ENCODE results near the gene CNTN5. TPM values are rescaled to one million over a fixed set of nuclear protein-coding genes. Genes with fewer than 3 reads are reported as not detected.

The CNTN5 gene
- total RNA-seq, 1 donor = under 0.01 TPM

DNA sequence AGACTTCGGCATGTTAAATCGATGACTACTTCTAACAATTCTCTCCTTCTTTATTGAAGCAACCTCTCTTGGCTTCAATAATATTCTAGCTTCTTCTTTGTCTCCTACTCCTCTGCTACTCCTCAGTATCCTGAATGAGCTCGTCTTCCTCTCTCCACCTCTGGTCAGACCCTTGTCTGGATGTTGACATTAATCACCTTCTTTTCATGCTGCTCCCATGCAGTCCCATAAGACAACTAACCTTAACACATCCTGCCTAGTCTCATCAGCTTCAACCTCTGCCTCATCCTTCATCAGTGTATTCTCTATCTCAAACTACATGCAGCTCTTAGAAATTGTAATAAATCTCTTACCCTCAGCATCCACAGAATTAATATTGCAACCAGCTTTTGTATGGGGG lies 695.6 kb downstream of the CNTN5 start:
- DNase-seq (ENCODE audit: low read depth) = no peak
- TF ChIP-seq, protein P1, sequence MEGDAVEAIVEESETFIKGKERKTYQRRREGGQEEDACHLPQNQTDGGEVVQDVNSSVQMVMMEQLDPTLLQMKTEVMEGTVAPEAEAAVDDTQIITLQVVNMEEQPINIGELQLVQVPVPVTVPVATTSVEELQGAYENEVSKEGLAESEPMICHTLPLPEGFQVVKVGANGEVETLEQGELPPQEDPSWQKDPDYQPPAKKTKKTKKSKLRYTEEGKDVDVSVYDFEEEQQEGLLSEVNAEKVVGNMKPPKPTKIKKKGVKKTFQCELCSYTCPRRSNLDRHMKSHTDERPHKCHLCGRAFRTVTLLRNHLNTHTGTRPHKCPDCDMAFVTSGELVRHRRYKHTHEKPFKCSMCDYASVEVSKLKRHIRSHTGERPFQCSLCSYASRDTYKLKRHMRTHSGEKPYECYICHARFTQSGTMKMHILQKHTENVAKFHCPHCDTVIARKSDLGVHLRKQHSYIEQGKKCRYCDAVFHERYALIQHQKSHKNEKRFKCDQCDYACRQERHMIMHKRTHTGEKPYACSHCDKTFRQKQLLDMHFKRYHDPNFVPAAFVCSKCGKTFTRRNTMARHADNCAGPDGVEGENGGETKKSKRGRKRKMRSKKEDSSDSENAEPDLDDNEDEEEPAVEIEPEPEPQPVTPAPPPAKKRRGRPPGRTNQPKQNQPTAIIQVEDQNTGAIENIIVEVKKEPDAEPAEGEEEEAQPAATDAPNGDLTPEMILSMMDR (IDR thresholded peaks at IDR 0.05; ENCODE audit: insufficient read depth, low read depth, low read length) = no peak
- no peak overlapping the region for H3K4me3 ChIP-seq (ENCODE audit: low read depth, low read length)

- no peak for DNase-seq (ENCODE audit: low read depth)
- no peak overlapping the region for H3K4me3 ChIP-seq (ENCODE audit: low read depth, low read length)
- TF ChIP-seq, protein P1 (IDR thresholded peaks at IDR 0.05; ENCODE audit: insufficient read depth, low read depth, low read length) = no peak
These were observed 697.5 kb downstream of the CNTN5 start for GRCh38 chr11:99718291-99718690.

GRCh38 chr11:99739464-99740089 lies 718.8 kb downstream of the CNTN5 start:
- TF ChIP-seq, protein P1 (IDR thresholded peaks at IDR 0.05; ENCODE audit: insufficient read depth, low read depth, low read length) = peak; percentile 65
- no peak overlapping the region for H3K4me3 ChIP-seq (ENCODE audit: low read depth, low read length)
- peak; percentile 40 for DNase-seq (ENCODE audit: low read depth)

GRCh38 chr11:99742501-99742900 lies 721.8 kb downstream of the CNTN5 start:
- H3K4me3 ChIP-seq (ENCODE audit: low read depth, low read length) = no peak overlapping the region

DNA sequence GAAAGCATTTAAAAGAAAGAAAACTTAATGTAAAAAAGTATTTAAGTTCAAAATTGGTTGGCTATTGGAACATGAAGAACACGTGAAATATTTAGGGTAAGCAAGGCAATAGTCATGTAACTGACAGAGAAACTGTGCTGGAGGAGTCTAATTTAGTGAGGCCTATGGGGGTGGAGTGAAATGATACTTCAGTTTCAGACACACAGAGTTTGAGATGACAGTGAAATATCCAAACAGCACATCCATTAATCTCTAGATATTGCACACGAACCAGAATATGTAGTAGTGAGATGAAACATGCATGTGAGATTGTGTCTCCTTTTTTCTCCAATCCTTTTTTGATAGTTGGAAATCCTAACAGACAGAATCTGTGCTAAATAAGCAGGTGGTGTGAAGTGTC lies 739.0 kb downstream of the CNTN5 start:
- no peak overlapping the region for H3K4me3 ChIP-seq (ENCODE audit: low read depth, low read length)
- no peak for DNase-seq (ENCODE audit: low read depth)
- TF ChIP-seq, protein P1 (IDR thresholded peaks at IDR 0.05; ENCODE audit: insufficient read depth, low read depth, low read length) = no peak

More at GRCh38 chr11:99742501-99742900, 721.8 kb downstream of the CNTN5 start:
- no peak for DNase-seq (ENCODE audit: low read depth)
- TF ChIP-seq, protein P1 (IDR thresholded peaks at IDR 0.05; ENCODE audit: insufficient read depth, low read depth, low read length) = no peak

DNA sequence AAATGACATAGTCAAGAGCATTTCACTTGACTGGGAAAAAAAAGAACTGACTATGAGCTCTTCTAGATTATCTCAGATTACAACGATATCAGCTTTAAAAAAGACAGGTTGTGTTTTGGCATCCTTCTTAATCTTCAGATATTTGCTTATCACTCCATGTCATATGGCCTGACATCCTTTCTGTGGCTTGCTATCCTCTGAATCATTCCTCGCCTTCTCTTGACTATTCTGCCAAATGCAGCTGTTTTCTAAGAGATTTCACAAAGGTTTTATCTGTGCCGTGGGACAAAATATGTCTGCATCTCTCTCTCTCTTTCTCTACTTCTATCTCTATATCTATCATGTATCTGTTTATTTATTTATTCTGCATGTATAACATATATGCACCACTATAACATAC lies 746.1 kb downstream of the CNTN5 start:
- H3K4me3 ChIP-seq (ENCODE audit: low read depth, low read length) = no peak overlapping the region
- DNase-seq (ENCODE audit: low read depth) = no peak
- TF ChIP-seq, protein P1 (IDR thresholded peaks at IDR 0.05; ENCODE audit: insufficient read depth, low read depth, low read length) = no peak

DNA sequence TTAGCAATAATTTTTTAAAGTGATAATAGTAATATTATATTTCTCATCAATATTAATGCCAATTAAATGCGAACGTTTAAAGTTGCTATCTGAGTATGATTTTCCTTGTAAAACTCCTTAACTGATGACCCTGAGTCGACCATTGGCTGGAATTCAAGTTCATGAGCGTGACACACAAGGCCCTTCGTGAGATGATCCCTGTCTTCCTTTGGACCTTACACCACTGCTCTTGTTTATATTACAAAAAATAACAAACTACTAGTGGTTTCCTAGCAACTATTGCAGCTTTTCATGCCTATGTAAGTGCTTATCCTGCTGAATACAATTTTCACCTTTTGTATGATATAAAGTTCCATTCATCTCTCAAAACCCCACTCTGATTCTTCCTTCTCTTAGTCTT lies 752.9 kb downstream of the CNTN5 start:
- TF ChIP-seq, protein P1 (IDR thresholded peaks at IDR 0.05; ENCODE audit: insufficient read depth, low read depth, low read length) = no peak
- DNase-seq (ENCODE audit: low read depth) = peak; percentile 61
- no peak overlapping the region for H3K4me3 ChIP-seq (ENCODE audit: low read depth, low read length)
